ACC112 (cell line): ENCODE data around the gene MON2.
"Not testable (repeated sequence)": the region's sequence is repeated elsewhere in the genome, so short reads cannot be mapped to it uniquely, and the experiment has no call there.

Experiments used
- H2AFZ ChIP-seq: fragments of 200-600 bp; sonication (generic); one replicate; pipeline ENCODE4 v1.6.0; 2017; ENCODE audit warnings: antibody characterized with exemption, low read length; ENCODE audit not compliant: unreplicated experiment
- H3K27ac ChIP-seq: fragments of 200-600 bp; sonication (generic); 2 replicates; pipeline ENCODE4 v1.5.1; 2014; ENCODE audit warnings: low read depth, mild to moderate bottlenecking, antibody characterized with exemption, low read length, moderate library complexity
- H3K27me3 ChIP-seq: fragments of 200-600 bp; sonication (generic); 2 replicates; pipeline ENCODE4 v1.6.1; 2014; ENCODE audit warnings: mild to moderate bottlenecking, antibody characterized with exemption, low read length, moderate library complexity, mixed read lengths; ENCODE audit not compliant: insufficient read depth
- H3K36me3 ChIP-seq: fragments of 200-600 bp; sonication (generic); 2 replicates; pipeline ENCODE4 v1.6.1; 2016; ENCODE audit warnings: mild to moderate bottlenecking, antibody characterized with exemption, low read length, moderate library complexity, mixed read lengths; ENCODE audit not compliant: insufficient read depth
- H3K4me1 ChIP-seq: fragments of 200-600 bp; sonication (generic); one replicate; pipeline ENCODE4 v1.6.1; 2016; ENCODE audit warnings: low read length, mixed read lengths; ENCODE audit not compliant: insufficient read depth, unreplicated experiment, control insufficient read depth
- H3K4me3 ChIP-seq: fragments of 200-600 bp; sonication (generic); 2 replicates; pipeline ENCODE4 v1.5.1; 2014; ENCODE audit warnings: mild to moderate bottlenecking, low read depth, low read length
- H3K79me2 ChIP-seq: fragments of 200-600 bp; sonication (generic); one replicate; pipeline ENCODE4 v1.6.0; 2016; ENCODE audit warnings: low read length; ENCODE audit not compliant: control insufficient read depth, unreplicated experiment, insufficient read depth

The MON2 gene

GRCh38 chr12:62481843-62482540 is 15.4 kb downstream of the MON2 start:
- Histone ChIP-seq H3K4me3 (no peak overlapping the region), H2AFZ (no peak overlapping the region), H3K79me2 (peaks cover 38% of the 10 kb centered on the region), H3K36me3 (peaks cover 23% of the 10 kb centered on the region), H3K4me1 (peaks cover 3% of the 10 kb centered on the region), H3K27ac (no peak overlapping the region), H3K27me3 (no peaks in the 10 kb centered on the region)

GRCh38 chr12:62482769-62483168 is 16.1 kb downstream of the MON2 start:
- H3K36me3 ChIP-seq, result peaks cover 20% of the 10 kb centered on the region
- no peak overlapping the region for H3K4me3 ChIP-seq
- peaks cover 3% of the 10 kb centered on the region for H3K4me1 ChIP-seq
- peaks cover 34% of the 10 kb centered on the region for H3K79me2 ChIP-seq
- H3K27ac ChIP-seq, result no peak overlapping the region
- no peak overlapping the region for H2AFZ ChIP-seq
- H3K27me3 ChIP-seq, result no peaks in the 10 kb centered on the region

GRCh38 chr12:62484233-62484632 is 17.6 kb downstream of the MON2 start:
- Histone ChIP-seq H3K36me3 (0 out of 2 replicates have a peak, but pooled peaks cover 11% of the 10 kb centered on the region), H3K4me3 (no peak overlapping the region), H3K79me2 (peaks cover 21% of the 10 kb centered on the region), H3K27ac (no peak overlapping the region), H2AFZ (no peak overlapping the region), H3K27me3 (no peaks in the 10 kb centered on the region), H3K4me1 (peaks cover 3% of the 10 kb centered on the region)

- Histone ChIP-seq H3K4me3 (no peak overlapping the region), H3K79me2 (no peaks in the 10 kb centered on the region), H3K27ac (no peak overlapping the region), H3K27me3 (no peaks in the 10 kb centered on the region), H3K4me1 (no peaks in the 10 kb centered on the region), H2AFZ (no peak overlapping the region), H3K36me3 (peaks cover 29% of the 10 kb centered on the region)
Measured at GRCh38 chr12:62505786-62506185, 39.2 kb downstream of the MON2 start.

- H3K27ac ChIP-seq, result no peak overlapping the region
- no peaks in the 10 kb centered on the region for H3K27me3 ChIP-seq
- H3K4me3 ChIP-seq, result no peak overlapping the region
- H3K79me2 ChIP-seq, result no peaks in the 10 kb centered on the region
- H3K36me3 ChIP-seq, result peaks cover 29% of the 10 kb centered on the region
- H3K4me1 ChIP-seq, result no peaks in the 10 kb centered on the region
- no peak overlapping the region for H2AFZ ChIP-seq
Measured at GRCh38 chr12:62512901-62513300, 46.3 kb downstream of the MON2 start.

GRCh38 chr12:62514080-62514479 is 47.5 kb downstream of the MON2 start:
- not testable (repeated sequence) for H3K27ac ChIP-seq, H3K4me3 ChIP-seq, H3K4me1 ChIP-seq, H3K27me3 ChIP-seq, H2AFZ ChIP-seq, H3K79me2 ChIP-seq
- peaks cover 22% of the 10 kb centered on the region for H3K36me3 ChIP-seq

- no peak overlapping the region for H3K27ac ChIP-seq
- H3K4me3 ChIP-seq, result no peak overlapping the region
- H2AFZ ChIP-seq, result no peak overlapping the region
- H3K79me2 ChIP-seq, result no peaks in the 10 kb centered on the region
- H3K4me1 ChIP-seq, result no peaks in the 10 kb centered on the region
- no peaks in the 10 kb centered on the region for H3K27me3 ChIP-seq
- H3K36me3 ChIP-seq, result 0 out of 2 replicates have a peak, but pooled peaks cover 6% of the 10 kb centered on the region
Measured at GRCh38 chr12:62516927-62517326, 50.3 kb downstream of the MON2 start.

- Histone ChIP-seq H3K79me2 (no peaks in the 10 kb centered on the region), H3K36me3 (0 out of 2 replicates have a peak, but pooled peaks cover 6% of the 10 kb centered on the region), H3K27ac (no peak overlapping the region)
Measured at GRCh38 chr12:62517887-62518286, 51.3 kb downstream of the MON2 start.

GRCh38 chr12:62519043-62519442 is 52.4 kb downstream of the MON2 start:
- H3K27me3 ChIP-seq, result no peaks in the 10 kb centered on the region
- H3K4me1 ChIP-seq, result no peaks in the 10 kb centered on the region
- no peak overlapping the region for H3K27ac ChIP-seq
- H3K79me2 ChIP-seq, result no peaks in the 10 kb centered on the region
- H3K4me3 ChIP-seq, result no peak overlapping the region
- 0 out of 2 replicates have a peak, but pooled peaks cover 6% of the 10 kb centered on the region for H3K36me3 ChIP-seq
- H2AFZ ChIP-seq, result no peak overlapping the region

More at GRCh38 chr12:62517887-62518286, 51.3 kb downstream of the MON2 start:
- Histone ChIP-seq H3K27me3 (no peaks in the 10 kb centered on the region), H3K4me3 (no peak overlapping the region), H2AFZ (no peak overlapping the region), H3K4me1 (no peaks in the 10 kb centered on the region)

- Histone ChIP-seq H3K4me3 (no peak overlapping the region), H3K27ac (no peak overlapping the region), H3K27me3 (no peaks in the 10 kb centered on the region), H3K79me2 (no peaks in the 10 kb centered on the region), H3K4me1 (no peaks in the 10 kb centered on the region), H3K36me3 (no peaks in the 10 kb centered on the region), H2AFZ (no peak overlapping the region)
Measured at GRCh38 chr12:62520361-62520760, 53.7 kb downstream of the MON2 start.

GRCh38 chr12:62522984-62523383 is 56.4 kb downstream of the MON2 start:
- no peak overlapping the region for H3K4me3 ChIP-seq
- no peak overlapping the region for H3K27ac ChIP-seq
- no peak overlapping the region for H2AFZ ChIP-seq
- no peaks in the 10 kb centered on the region; the same call in 1 of the 2 replicates for H3K36me3 ChIP-seq
- no peaks in the 10 kb centered on the region for H3K79me2 ChIP-seq
- no peaks in the 10 kb centered on the region for H3K27me3 ChIP-seq
- H3K4me1 ChIP-seq, result no peaks in the 10 kb centered on the region
